Activated effector memory CD4-positive, alpha-beta T cell treated with anti-CD3 and anti-CD28 coated beads, Interleukin-2, amount 50 U/mL, for 16 hours (primary cell): Measurements from ENCODE around the gene SHC1.
"Not testable (repeated sequence)": the region's sequence is repeated elsewhere in the genome, so short reads cannot be mapped to it uniquely, and the experiment has no call there.

Experiments
- DNase-seq: peaks from one replicate; pipeline ENCODE4 v3.0.0-alpha.2; 2020

The SHC1 gene

GRCh38 chr1:154995301-154995983 is 24.9 kb upstream of the SHC1 start:
- DNase-seq, result not testable (repeated sequence)

DNA sequence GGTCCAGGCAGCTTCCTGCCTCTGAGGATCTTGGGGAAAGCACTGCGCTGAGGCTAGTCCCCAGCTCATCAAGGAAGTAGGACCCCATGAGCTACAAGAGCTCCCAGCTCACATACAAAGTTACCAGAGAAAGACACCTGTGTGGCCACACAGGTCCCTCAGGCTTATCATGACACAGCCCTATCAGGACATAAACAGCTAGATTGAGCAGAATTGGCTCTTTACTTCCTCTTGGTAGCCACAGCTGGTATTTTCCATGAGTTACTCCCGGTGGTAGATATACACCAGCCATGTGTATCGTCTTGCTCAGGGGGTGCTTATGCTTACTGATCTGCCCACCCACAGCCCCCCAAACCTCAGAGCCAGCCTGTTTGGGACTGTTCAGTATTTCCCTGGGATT is 24.0 kb upstream of the SHC1 start:
- DNase-seq, result no peak

DNA sequence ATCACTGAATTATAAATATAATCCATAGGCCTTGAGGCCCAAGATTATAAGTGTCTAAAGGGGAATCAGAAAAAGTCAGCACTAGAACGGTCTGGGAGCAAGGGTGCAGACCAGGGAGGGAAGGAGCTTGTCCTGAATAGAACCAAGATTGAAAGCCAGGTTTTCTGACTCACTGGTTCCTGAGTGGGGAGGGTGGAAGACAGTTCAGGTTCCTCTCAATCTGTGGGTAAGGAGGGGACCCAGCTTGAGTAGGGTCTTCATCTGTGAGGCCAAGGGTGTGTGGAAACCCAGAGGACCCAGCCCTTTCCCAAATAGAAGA is 23.7 kb upstream of the SHC1 start:
- no peak for DNase-seq

GRCh38 chr1:154993572-154994268 is 23.2 kb upstream of the SHC1 start, which contains the start of gene LENEP:
TSS of gene LENEP (plus strand) at chr1:154993586. CDS start at chr1:154993608, 22 bp downstream.
- no peak for DNase-seq

DNA sequence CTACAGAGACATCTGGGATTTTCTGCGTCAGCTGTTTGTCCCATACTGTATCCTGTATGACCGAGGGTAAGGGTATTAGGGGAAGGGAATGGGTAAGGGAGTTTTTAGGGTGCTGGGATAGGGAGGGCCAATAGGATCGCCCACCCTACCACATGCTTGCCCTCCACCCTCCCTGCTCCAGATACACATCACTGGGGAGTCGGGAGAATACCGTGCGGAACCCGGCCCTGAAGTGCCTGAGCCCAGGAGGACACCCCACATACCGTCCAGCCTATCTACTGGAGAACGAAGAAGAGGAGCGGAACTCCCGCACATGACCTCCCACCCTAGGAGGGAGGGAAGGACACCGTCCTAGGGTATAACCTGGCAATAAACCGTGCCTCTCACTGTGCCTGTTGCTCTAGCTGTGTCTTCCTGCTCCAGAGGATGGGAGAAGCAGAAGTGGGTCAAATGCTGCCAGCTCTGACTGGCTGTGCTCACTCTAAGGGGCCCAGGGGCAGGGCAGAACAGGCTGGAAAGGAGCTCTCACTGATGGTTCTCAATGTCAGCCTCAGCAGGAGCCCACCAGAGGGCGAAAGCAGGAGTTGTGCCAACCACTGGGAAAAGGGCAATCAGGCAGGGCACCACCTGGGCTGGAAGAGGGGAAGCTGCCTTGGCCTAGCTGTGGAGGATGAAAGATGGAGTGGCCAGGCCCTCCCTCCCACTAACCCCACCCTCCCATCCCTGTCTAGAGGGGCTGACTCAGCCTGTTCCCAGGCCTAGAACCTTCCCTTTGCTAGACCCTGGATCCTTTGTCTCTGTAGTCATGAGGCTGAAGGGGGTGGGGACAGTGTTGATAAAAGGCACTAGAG is 22.4 kb upstream of the SHC1 start:
- DNase-seq, result no peak

DNA sequence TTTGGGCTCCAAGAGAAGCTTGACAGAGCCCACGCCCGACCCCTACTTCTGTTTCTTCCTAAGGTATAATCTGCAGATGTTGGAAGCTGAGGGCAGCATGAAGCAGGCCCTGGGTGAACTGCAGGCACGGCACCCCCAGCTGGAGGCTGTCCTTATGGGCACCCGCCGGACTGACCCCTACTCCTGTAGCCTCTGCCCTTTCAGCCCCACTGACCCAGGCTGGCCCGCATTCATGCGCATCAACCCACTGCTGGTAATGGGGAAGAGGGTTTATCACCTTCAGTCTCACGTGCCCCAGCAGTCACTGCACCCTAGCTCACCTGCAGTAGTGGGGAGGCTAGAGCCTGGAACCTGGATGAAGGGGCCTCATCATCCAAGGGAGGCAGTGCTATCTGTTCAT is 19.7 kb upstream of the SHC1 start:
- no peak for DNase-seq

- no peak for DNase-seq
Measured at GRCh38 chr1:154989195-154989860, 18.8 kb upstream of the SHC1 start.

DNA sequence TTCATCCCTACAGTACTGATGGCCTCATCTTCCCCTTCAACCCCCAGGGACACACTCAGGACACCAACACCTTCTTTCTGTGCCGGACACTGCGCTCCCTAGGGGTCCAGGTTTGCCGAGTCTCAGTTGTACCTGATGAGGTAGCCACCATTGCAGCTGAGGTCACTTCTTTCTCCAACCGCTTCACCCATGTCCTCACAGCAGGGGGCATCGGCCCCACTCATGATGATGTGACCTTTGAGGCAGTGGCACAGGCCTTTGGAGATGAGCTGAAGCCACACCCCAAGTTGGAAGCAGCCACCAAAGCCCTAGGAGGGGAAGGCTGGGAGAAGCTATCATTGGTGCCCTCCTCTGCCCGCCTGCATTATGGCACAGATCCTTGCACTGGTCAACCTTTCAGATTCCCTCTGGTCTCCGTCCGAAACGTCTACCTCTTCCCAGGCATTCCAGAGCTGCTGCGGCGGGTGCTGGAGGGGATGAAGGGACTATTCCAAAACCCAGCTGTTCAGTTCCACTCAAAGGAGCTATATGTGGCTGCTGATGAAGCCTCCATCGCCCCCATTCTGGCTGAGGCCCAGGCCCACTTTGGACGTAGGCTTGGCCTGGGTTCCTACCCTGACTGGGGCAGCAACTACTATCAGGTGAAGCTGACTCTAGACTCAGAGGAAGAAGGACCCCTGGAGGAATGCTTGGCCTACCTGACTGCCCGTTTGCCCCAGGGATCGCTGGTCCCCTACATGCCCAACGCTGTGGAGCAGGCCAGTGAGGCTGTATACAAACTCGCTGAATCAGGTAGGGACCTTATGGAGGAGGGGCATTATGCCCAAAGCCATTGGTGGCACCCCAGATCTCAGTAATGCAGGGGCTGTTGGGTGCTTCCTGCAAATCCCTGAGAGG is 17.8 kb upstream of the SHC1 start:
- no peak for DNase-seq

- no peak for DNase-seq
Measured at GRCh38 chr1:154987326-154987725, 16.8 kb upstream of the SHC1 start.

- not testable (repeated sequence) for DNase-seq
Measured at GRCh38 chr1:154986736-154987135, 16.2 kb upstream of the SHC1 start.

- peak; percentile 69 for DNase-seq
Measured at GRCh38 chr1:154983776-154984466, 13.4 kb upstream of the SHC1 start.

DNA sequence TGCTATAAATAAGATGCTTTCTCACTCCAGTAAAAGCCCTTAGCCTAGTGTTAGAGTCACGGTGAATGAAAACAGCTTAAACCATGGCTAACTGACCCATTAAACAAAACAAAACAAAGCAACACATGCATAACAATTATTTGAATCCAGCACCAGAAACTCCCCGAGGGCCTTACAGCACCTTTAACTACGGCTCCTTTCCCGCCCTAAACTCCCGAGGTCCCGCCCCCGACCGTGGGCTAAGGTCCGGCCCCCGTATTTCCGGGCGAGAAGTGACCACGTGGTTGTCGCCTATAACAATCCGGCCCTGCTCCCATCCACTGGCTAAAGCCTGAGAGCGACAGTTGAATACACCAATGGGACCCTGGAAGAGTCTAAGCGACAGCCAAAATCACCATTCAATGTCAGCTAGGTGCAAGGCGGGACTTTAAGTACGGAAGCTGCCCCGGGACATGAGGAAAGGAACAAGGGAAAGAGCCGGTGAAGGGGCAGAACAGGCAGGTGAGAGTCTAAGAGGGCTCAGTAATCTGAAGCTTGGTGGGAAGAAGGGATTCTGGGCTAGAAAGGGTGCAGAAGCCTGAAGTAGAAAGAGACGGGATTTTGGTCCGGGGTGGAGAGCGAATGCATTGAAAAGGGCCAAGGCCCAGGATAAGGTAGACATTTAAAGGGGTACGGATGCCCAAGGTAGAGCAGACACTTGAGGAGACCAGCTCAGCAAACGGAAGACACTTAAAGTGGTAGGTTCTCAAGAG is 12.5 kb upstream of the SHC1 start, which contains the start of gene FLAD1:
Gene FLAD1 (plus strand): TSS at position 448 of the 752 bp plus-strand sequence. CDS start 351 bp downstream, outside the sequence.
- peak; percentile 98 for DNase-seq

DNA sequence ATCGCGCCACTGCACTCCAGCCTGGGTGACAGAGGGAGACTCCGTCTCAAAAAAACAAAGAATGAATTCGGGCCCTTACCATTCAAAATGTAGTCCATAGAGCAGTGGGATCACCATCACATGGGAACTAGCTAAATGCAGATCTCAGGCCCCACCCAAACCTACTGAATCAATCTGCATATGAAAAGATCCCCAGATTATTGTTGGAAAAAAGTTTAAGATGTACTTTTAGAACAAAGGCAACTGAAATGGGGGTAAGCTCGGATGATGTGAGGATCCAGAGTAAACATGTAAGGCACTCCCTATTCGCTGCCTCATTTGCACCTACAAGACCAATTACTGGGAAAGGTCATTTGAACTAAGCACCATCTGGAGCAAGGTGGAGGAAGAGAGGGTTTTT is 11.8 kb upstream of the SHC1 start:
- no peak for DNase-seq

DNA sequence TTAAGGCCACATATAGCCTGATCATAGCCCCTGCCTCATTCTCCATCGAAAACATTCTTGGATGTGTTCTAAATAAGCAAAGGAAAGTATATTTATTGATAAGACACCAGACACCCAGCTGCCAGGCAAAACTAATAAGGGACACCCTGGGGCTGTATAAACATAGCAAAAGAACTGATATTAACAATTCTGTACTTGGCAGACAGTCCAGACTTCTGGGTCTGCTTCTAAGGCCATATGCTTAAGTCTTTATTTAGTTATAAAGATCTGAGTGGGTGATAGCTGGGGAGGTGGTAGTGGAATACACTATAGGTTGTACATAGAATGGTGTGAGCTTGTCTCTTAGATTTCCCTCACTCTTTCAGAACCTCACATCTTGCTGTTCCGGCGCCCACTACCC is 7.8 kb upstream of the SHC1 start:
- no peak for DNase-seq

DNA sequence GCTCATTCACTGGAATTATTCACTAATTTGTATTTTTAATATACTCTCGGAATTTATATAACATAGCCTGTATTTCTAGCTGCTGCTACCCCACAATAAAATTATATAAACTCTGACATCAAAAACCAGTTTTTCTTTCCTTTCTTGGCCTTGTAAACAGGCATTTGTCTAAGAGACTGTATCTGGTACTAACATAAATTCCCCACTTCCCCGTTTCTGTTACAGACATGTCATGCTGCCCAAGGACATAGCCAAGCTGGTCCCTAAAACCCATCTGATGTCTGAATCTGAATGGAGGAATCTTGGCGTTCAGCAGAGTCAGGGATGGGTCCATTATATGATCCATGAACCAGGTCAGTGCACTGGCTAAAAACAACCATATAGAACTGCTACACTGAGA is 7.2 kb upstream of the SHC1 start:
- not testable (repeated sequence) for DNase-seq

DNA sequence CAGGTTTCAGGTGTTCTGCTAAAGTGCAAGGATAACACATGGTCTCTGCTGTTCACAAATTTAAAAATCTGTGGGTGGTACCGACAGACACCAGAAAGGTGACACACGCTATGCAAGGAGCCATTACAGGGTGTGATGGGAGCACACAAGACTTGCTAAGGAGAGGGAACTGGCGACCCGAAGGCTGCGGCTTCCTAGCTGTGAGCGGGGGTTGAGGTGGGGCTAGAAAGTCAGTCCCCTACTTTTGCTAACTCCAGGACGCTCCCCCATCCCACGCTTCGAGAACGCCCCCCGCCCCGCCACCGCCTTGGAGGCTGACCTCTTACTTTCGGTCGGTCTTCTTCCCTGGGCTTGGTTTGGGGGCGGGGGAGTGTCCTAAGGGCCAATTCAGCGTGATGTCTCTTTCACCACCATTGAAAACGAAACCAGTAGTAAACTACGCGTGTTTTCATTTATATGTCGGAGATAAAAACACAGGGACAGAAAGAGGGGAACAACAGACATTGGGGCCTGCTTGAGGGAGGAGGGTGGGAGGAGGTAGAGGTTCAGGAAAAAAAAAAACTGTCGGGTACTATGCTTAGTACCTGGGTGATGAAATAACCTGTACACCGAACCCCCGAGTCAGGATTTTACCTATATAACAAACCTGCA is 5.0 kb upstream of the SHC1 start:
- peak; percentile 87 for DNase-seq

GRCh38 chr1:154974808-154975408 is 4.4 kb upstream of the SHC1 start:
- peak; percentile 97 for DNase-seq

DNA sequence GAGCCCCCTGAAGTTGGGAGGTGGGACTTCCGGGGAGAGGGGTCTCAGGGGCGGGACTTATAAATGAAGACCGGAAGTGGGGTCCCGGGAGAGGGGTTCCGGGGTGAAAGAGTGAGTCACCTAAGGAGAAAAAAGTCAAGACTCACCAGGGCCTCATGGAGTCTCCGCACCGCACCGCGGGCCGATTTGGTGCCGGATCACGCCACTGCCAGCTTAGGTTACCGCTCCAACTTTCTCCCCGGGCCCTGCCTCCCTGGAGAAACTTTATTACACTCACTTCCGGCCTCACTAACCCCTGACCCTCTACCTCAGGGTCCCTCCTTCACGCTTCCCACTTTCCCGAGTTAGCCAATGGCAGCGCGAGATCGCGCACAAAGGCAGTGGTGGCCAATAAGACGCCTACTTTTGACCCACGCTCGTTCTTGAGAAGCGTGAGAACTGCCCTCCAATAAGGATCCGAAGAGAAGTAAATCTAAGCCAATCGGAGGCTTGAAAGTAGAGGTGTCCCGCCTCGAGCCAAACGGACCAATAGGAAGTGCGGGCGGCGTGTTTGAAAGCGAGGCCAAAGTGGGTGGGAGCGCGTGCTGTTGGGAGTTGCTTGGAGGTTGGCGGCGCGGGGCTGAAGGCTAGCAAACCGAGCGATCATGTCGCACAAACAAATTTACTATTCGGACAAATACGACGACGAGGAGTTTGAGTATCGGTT is 3.7 kb upstream of the SHC1 start, which contains the start of gene CKS1B:
Gene CKS1B (plus strand): TSS at position 580 of the 706 bp plus-strand sequence. CDS start 65 bp downstream, at position 645.
- peak; percentile 97 for DNase-seq
